ENCODE data around the gene ITGBL1.

GRCh38 chr13:101416181-101417042, 36.1 kb upstream of the ITGBL1 start, which contains the start of gene NALCN:
- TF ChIP-seq, protein P1, sequence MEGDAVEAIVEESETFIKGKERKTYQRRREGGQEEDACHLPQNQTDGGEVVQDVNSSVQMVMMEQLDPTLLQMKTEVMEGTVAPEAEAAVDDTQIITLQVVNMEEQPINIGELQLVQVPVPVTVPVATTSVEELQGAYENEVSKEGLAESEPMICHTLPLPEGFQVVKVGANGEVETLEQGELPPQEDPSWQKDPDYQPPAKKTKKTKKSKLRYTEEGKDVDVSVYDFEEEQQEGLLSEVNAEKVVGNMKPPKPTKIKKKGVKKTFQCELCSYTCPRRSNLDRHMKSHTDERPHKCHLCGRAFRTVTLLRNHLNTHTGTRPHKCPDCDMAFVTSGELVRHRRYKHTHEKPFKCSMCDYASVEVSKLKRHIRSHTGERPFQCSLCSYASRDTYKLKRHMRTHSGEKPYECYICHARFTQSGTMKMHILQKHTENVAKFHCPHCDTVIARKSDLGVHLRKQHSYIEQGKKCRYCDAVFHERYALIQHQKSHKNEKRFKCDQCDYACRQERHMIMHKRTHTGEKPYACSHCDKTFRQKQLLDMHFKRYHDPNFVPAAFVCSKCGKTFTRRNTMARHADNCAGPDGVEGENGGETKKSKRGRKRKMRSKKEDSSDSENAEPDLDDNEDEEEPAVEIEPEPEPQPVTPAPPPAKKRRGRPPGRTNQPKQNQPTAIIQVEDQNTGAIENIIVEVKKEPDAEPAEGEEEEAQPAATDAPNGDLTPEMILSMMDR (IDR thresholded peaks at IDR 0.05): no peak
- TF ChIP-seq POLR2A (IDR thresholded peaks at IDR 0.05): no peak

Measured in Peyer's patch (tissue), 4 donors.